CD14-positive monocyte (primary cell): ENCODE data around the gene DGCR6L. TPM values are rescaled to one million over a fixed set of nuclear protein-coding genes. Genes with fewer than 3 reads are reported as not detected.
A peak's percentile ranks its signal among the peaks of the same experiment; 100 is the strongest.
"Not testable (repeated sequence)": the region's sequence is repeated elsewhere in the genome, so short reads cannot be mapped to it uniquely, and the experiment has no call there.

Experiments used
- DNase-seq, 3 donors: peaks; one replicate each; pipeline ENCODE4 v3.0.0-alpha.2; 2011 to 2022
- H2AFZ ChIP-seq: 2 replicates; pipeline ENCODE4 v1.6.0; 2012; ENCODE audit warnings: mild to moderate bottlenecking, low read depth, low read length, inconsistent platforms; ENCODE audit not compliant: insufficient read depth, poor library complexity, severe bottlenecking
- H3K27ac ChIP-seq, 2 donors: 1 replicate in 1 of 2; 2 replicates in 1 of 2; pipeline ENCODE4 v1.5.1; 2012 to 2013; ENCODE audit warnings: low read length in 2 of 2, control low read depth in 1 of 2, inconsistent platforms in 1 of 2, low read depth in 1 of 2, mild to moderate bottlenecking in 1 of 2
- H3K27me3 ChIP-seq, 2 donors: one replicate each; pipeline versions ENCODE4 v1.6.0 to v1.6.1; 2011 to 2013; ENCODE audit warnings: low read length in 2 of 2; ENCODE audit not compliant: control insufficient read depth in 2 of 2, insufficient read depth in 2 of 2
- H3K36me3 ChIP-seq, 2 donors: replicated peaks in 1 of 2; 1 replicate in 1 of 2; 2 replicates in 1 of 2; pipeline versions ENCODE4 v1.5.1 to v1.6.1; 2012 to 2013; ENCODE audit warnings: low read length in 2 of 2, control low read depth in 1 of 2, inconsistent platforms in 1 of 2, mild to moderate bottlenecking in 1 of 2; ENCODE audit not compliant: insufficient read depth in 2 of 2, control insufficient read depth in 1 of 2
- H3K4me1 ChIP-seq, 2 donors: 1 replicate in 1 of 2; 2 replicates in 1 of 2; pipeline versions ENCODE4 v1.5.1 to v1.6.1; 2012 to 2013; ENCODE audit warnings: low read length in 2 of 2, control low read depth in 1 of 2, inconsistent platforms in 1 of 2, mild to moderate bottlenecking in 1 of 2, moderate library complexity in 1 of 2; ENCODE audit not compliant: insufficient read depth in 2 of 2, control insufficient read depth in 1 of 2
- H3K4me2 ChIP-seq: replicated peaks from 2 replicates; pipeline ENCODE3; 2012; ENCODE audit warnings: low read length, moderate library complexity, mild to moderate bottlenecking; ENCODE audit not compliant: poor library complexity, severe bottlenecking; ENCODE audit errors: extremely low read depth
- H3K4me3 ChIP-seq, 3 experiments: fragments of 200-600 bp in 1 of 3; sonication (generic) in 1 of 3; replicated peaks in 1 of 3; 1 replicate in 2 of 3; 2 replicates in 1 of 3; pipeline ENCODE4 v1.5.1; 2011 to 2013; ENCODE audit warnings: low read length in 3 of 3, mild to moderate bottlenecking in 3 of 3, control low read depth in 2 of 3, low read depth in 2 of 3, inconsistent platforms in 1 of 3, moderate library complexity in 1 of 3
- H3K79me2 ChIP-seq: 2 replicates; pipeline ENCODE4 v1.6.0; 2012; ENCODE audit warnings: mild to moderate bottlenecking, control low read depth, inconsistent platforms, low read length, moderate library complexity; ENCODE audit not compliant: insufficient read depth
- H3K9ac ChIP-seq: 2 replicates; pipeline ENCODE4 v1.6.0; 2017; ENCODE audit warnings: low read length, mild to moderate bottlenecking; ENCODE audit not compliant: insufficient read depth, poor library complexity, severe bottlenecking
- H3K9me3 ChIP-seq, 2 donors: replicated peaks in 1 of 2; 1 replicate in 1 of 2; 2 replicates in 1 of 2; pipeline versions ENCODE4 v1.5.1 to v1.6.1; 2012 to 2013; ENCODE audit warnings: low read length in 2 of 2, control low read depth in 1 of 2; ENCODE audit not compliant: control insufficient read depth in 1 of 2, insufficient read depth in 1 of 2
- H4K20me1 ChIP-seq: 2 replicates; pipeline ENCODE4 v1.6.0; 2012; ENCODE audit warnings: mild to moderate bottlenecking, low read length, control low read depth, moderate library complexity; ENCODE audit not compliant: insufficient read depth
- H3K27ac Mint-ChIP-seq, 7 donors: one replicate each; pipeline ENCODE4 v1.8.0; 2020; ENCODE audit warnings: mild to moderate bottlenecking in 7 of 7, mixed read lengths in 7 of 7, moderate library complexity in 6 of 7, inconsistent platforms in 2 of 7
- H3K27me3 Mint-ChIP-seq, 3 donors: one replicate each; pipeline ENCODE4 v1.8.0; 2021 to 2022; ENCODE audit warnings: low read depth in 3 of 3, mild to moderate bottlenecking in 3 of 3, mixed read lengths in 3 of 3, moderate library complexity in 3 of 3, inconsistent platforms in 1 of 3
- H3K36me3 Mint-ChIP-seq, 2 donors: one replicate each; pipeline ENCODE4 v1.8.0; 2020; ENCODE audit warnings: mixed read lengths in 2 of 2, inconsistent platforms in 1 of 2, mild to moderate bottlenecking in 1 of 2
- H3K4me1 Mint-ChIP-seq: one replicate; pipeline ENCODE4 v1.8.0; 2020; ENCODE audit warnings: mild to moderate bottlenecking, mixed read lengths
- H3K4me3 Mint-ChIP-seq, 2 donors: one replicate each; pipeline ENCODE4 v1.8.0; 2020; ENCODE audit warnings: mild to moderate bottlenecking in 2 of 2, mixed read lengths in 2 of 2, moderate library complexity in 1 of 2
- H3K9me3 Mint-ChIP-seq, 7 donors: one replicate each; pipeline ENCODE4 v1.8.0; 2020 to 2022; ENCODE audit warnings: mixed read lengths in 7 of 7, mild to moderate bottlenecking in 6 of 7, moderate library complexity in 6 of 7, inconsistent platforms in 2 of 7
- WGBS: methylation state at CpG from one replicate; pipeline ENCODE4 v1.1.5; 2013; ENCODE audit warnings: missing lambda C conversion rate; ENCODE audit not compliant: insufficient coverage; 5-methylcytosine and 5-hydroxymethylcytosine counted together
- intact Hi-C, 2 donors: fragments of 100-400 bp; cut with micrococcal nuclease; formaldehyde crosslinking; loops; one replicate each; pipeline versions ENCODE4 v1.15.0 to v1.15.1; 2023
- polyA plus RNA-seq, 3 donors: library from polyadenylated mRNA; depleted of rRNA in 1 of 3; unstranded in 2 of 3; stranded (reverse) in 1 of 3; fragments of 300-500 nt in 2 of 3; fragments of >200 nt in 1 of 3; fragmentation: Illumina TruSeq in 2 of 3; gene quantifications; 1 replicate in 2 of 3; 2 replicates in 1 of 3; pipeline ENCODE4 v1.2.3, GENCODE V29; 2012 to 2021

The DGCR6L gene
- polyA plus RNA-seq, 3 donors: 33.0 to 62.8 (median 56.3) TPM

DNA sequence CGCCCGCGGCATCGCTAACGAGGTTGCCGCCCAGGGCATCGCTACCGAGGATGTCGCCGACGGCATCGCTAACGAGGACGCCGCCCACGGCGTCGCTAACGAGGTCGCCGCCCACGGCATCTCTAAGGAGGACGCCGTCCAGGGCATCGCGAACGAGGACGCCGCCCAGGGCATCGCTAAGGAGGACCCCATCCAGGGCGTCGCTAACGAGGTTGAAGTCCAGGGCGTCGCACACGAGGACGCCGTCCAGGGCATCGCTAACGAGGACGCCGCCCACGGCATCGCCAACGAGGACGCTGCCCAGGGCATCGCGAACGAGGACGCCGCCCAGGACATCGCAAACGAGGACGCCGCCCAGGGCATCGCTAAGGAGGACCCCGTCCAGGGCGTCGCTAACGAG, 40.4 kb upstream of the DGCR6L start:
- DNase-seq, H3K36me3 Mint-ChIP-seq, H3K27me3 ChIP-seq, H3K4me2 ChIP-seq, H3K9ac ChIP-seq, H3K36me3 ChIP-seq, intact Hi-C loops, H2AFZ ChIP-seq, H3K27me3 Mint-ChIP-seq, H3K27ac ChIP-seq, H3K4me3 Mint-ChIP-seq, H3K4me3 ChIP-seq, H4K20me1 ChIP-seq, H3K79me2 ChIP-seq: not testable (repeated sequence)
- H3K9me3 ChIP-seq: peaks cover 0 to 28% of the 10 kb centered on the region in 2 donors
- WGBS: 88% methylated on average over 45 of the region's 60 CpGs
- Mint-ChIP-seq H3K4me1 (peaks cover 22% of the 10 kb centered on the region), H3K27ac (peak overlapping the region in 1 of 7 donors; percentile 41), H3K9me3 (peaks cover 0 to 13% (median 5%) of the 10 kb centered on the region in 7 donors)
- H3K4me1 ChIP-seq: peaks cover 13 to 17% of the 10 kb centered on the region in 2 donors

DNA sequence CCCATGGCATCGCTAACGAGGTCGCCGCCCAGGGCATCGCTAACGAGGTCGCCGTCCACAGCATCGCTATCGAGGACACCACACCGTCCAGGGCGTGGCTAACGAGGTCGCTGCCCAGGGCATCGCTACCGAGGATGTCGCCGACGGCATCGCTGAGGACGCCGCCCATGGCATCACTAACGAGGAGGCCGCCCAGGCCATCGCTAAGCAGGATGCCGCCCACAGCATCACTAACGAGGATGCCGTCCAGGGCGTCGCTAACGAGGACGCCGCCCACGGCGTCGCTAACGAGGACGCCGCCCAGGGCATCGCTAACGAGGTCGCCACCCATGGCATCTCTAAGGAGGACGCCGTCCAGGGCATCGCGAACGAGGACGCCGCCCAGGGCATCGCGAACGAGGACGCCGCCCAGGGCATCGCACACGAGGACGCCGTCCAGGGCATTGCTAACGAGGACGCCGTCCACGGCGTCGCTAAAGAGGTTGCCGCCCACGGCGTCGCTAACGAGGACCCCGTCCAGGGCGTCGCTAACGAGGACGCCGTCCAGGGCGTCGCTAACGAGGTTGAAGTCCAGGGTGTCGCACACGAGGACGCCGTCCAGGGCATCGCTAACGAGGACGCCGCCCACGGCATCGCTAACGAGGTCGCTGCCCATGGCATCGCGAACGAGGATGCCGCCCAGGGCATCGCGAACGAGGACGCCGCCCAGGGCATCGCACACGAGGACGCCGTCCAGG, 38.8 kb upstream of the DGCR6L start:
- H4K20me1 ChIP-seq, H3K4me1 Mint-ChIP-seq, H3K4me3 Mint-ChIP-seq, intact Hi-C loops, H3K36me3 ChIP-seq, H3K27me3 ChIP-seq, H3K27ac ChIP-seq, DNase-seq, H3K27me3 Mint-ChIP-seq, H3K4me3 ChIP-seq, H3K4me1 ChIP-seq, H3K9ac ChIP-seq, H3K79me2 ChIP-seq, H3K36me3 Mint-ChIP-seq, H2AFZ ChIP-seq, H3K4me2 ChIP-seq: not testable (repeated sequence)
- H3K9me3 ChIP-seq: peaks cover 0 to 36% of the 10 kb centered on the region in 2 donors
- Mint-ChIP-seq H3K9me3 (peaks cover 0 to 20% (median 7%) of the 10 kb centered on the region in 7 donors), H3K27ac (peak overlapping the region in 1 of 7 donors; percentile 40)
- WGBS: 86% methylated on average over 37 of the region's 103 CpGs

DNA sequence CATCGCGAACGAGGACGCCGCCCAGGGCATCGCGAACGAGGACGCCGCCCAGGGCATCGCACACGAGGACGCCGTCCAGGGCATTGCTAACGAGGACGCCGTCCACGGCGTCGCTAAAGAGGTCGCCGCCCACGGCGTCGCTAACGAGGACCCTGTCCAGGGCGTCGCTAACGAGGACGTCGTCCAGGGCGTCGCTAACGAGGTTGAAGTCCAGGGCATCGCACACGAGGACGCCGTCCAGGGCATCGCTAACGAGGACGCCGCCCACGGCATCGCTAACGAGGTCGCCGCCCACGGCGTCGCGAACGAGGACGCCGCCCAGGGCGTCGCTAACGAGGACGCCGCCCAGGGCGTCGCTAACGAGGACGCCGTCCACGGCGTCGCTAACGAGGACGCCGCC, 38.1 kb upstream of the DGCR6L start:
- H3K4me3 Mint-ChIP-seq, H3K4me3 ChIP-seq, H3K4me1 ChIP-seq, H3K79me2 ChIP-seq, H3K4me2 ChIP-seq, DNase-seq, H3K36me3 Mint-ChIP-seq, H3K27me3 Mint-ChIP-seq, H3K9ac ChIP-seq, H3K27ac Mint-ChIP-seq, H3K4me1 Mint-ChIP-seq, intact Hi-C loops, H3K36me3 ChIP-seq, H3K27me3 ChIP-seq, H3K27ac ChIP-seq, H4K20me1 ChIP-seq, H2AFZ ChIP-seq: not testable (repeated sequence)
- 83% methylated on average over 47 of the region's 70 CpGs for WGBS
- H3K9me3 Mint-ChIP-seq: peaks cover 0 to 20% (median 7%) of the 10 kb centered on the region in 7 donors
- H3K9me3 ChIP-seq: peaks cover 0 to 36% of the 10 kb centered on the region in 2 donors

DNA sequence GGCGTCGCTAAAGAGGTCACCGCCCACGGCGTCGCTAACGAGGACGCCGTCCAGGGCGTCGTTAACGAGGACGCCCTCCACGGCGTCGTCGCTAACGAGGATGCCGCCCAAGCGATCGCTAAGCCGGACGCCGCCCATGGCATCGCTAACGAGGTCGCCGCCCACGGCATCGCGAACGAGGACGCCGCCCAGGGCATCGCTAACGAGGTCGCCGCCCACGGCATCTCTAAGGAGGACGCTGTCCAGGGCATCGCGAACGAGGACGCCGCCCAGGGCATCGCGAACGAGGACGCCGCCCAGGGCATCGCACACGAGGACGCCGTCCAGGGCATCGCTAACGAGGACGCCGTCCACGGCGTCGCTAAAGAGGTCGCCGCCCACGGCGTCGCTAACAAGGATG, 37.0 kb upstream of the DGCR6L start:
- H3K4me3 ChIP-seq, H3K27ac Mint-ChIP-seq, H3K27ac ChIP-seq, H3K4me3 Mint-ChIP-seq, H3K4me1 ChIP-seq, H3K36me3 Mint-ChIP-seq, H2AFZ ChIP-seq, H3K27me3 ChIP-seq, intact Hi-C loops, H3K36me3 ChIP-seq, H3K9ac ChIP-seq, H3K27me3 Mint-ChIP-seq, H3K4me1 Mint-ChIP-seq, H4K20me1 ChIP-seq, H3K79me2 ChIP-seq, DNase-seq, H3K4me2 ChIP-seq: not testable (repeated sequence)
- 90% methylated on average over 34 of the region's 66 CpGs for WGBS
- H3K9me3 ChIP-seq: peaks cover 0 to 36% of the 10 kb centered on the region in 2 donors
- peaks cover 0 to 20% (median 7%) of the 10 kb centered on the region in 7 donors for H3K9me3 Mint-ChIP-seq
